ENCODE results near the gene ATP12A.
"Not testable (repeated sequence)": the region's sequence is repeated elsewhere in the genome, so short reads cannot be mapped to it uniquely, and the experiment has no call there.

The ATP12A gene

DNA sequence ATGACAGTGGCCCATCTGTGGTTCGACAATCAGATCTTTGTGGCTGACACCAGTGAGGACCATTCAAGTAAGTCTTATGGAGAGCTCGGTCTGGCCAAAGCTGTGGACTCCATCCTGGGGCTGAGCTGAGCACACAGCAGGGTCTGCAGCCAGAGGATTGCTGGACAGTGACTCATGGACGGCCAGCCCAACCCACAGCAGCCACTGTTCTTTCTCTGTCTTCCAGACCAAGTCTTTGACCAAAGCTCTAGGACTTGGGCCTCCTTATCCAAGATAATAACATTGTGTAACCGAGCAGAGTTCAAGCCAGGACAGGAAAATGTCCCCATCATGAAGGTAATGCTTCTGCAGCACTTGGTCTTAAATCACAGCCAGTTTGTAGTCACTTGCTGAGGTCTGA, 12.4 kb downstream of the ATP12A start:
- no peak for DNase-seq

DNA sequence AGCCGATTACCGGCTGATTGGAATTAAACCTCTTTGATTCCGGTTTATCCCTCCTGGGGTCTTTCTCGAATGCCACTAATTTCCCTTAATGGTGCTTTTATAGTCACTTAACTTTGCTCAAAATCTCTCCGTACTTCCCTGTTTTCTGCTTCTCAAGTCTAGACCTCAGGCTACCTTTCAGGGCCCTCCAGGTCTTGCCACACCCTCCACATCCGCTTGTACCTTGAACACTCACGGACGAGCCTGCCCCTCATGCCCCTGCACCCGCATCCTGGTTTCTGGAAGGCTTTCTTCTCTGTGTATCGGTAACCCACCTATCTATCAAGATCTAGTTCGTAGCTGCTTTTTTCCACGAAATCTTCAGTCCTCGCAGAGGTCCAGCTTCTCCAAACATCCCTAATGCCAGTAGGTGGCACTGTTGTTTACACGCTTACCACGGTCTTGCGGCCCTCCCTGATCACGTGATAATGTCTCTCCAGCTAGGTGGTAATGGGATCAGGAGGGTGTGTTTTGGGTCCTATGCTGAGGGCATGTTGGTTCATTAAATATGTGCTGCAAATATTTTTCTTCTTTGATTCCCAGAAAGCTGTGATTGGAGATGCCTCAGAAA, 13.8 kb downstream of the ATP12A start:
- peak; percentile 60 for DNase-seq

DNA sequence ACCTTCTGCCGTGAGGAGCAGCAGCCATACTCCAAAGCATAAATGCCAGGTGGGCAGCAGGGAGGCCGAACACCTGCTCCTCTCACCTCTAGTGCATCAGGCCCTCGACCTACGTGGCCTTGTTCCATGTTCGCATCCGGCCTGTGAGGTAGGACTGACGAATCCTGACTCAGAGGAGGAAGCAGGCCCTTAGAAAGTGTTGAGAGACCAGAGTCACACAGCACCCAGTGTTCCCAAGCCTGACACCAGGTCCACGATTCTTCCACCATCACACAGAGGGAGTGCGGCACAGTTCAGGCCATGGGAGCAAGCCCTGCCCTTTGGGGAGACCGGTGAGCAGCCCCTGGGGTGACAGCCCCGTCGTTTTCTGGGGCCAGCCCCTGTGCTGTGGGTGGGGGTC, 14.7 kb downstream of the ATP12A start:
- no peak for DNase-seq

DNA sequence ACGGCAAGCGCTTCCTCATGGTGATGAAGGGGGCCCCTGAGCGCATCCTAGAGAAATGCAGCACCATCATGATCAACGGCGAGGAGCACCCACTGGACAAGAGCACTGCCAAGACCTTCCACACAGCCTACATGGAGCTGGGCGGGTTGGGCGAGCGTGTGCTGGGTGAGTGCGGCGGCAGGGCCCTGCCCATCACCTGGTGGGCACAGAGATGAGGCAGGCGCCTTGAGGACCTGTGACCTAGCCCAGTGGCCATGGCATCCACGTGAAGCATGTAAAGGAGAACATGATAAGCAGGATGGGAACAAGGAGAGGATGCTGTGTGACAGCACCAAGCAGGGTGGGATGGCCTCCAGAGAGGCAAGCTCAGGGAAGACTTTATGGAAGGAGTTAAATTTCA, 18.5 kb downstream of the ATP12A start:
- no peak for DNase-seq

DNA sequence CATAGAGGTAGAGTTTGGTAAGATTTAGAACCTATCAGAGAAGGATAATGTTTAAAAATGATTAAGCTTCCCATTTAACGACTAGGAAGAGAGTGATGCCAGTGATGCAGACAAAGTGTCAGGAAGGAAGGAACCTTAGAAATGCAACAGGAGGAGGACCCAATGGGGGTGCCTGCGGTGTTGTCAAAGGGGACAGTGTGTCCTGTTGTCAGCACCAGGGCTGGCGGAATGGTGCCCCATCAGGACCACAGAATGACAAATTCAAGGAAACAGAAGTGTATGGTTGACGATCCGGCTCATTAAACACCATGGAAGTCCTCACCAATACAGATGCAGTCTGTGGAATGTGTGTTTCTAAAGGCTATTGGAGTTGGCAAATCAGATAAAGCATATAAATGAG, 19.3 kb downstream of the ATP12A start:
- DNase-seq = no peak

DNA sequence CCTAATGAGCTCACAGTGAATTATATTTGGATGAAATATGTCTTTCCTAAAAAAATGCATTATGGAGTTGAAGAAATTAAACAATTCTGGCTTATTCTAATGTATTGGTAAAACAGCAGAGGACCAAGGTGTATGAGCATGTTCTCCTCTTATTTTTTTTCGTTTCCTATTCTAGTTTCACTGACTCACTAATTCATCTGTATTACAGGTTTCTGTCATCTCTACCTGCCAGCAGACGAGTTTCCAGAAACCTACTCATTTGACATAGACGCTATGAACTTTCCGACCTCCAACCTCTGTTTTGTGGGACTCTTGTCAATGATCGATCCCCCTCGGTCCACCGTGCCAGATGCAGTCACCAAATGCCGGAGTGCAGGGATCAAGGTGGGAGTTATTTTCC, 20.3 kb downstream of the ATP12A start:
- DNase-seq = peak; percentile 33

DNA sequence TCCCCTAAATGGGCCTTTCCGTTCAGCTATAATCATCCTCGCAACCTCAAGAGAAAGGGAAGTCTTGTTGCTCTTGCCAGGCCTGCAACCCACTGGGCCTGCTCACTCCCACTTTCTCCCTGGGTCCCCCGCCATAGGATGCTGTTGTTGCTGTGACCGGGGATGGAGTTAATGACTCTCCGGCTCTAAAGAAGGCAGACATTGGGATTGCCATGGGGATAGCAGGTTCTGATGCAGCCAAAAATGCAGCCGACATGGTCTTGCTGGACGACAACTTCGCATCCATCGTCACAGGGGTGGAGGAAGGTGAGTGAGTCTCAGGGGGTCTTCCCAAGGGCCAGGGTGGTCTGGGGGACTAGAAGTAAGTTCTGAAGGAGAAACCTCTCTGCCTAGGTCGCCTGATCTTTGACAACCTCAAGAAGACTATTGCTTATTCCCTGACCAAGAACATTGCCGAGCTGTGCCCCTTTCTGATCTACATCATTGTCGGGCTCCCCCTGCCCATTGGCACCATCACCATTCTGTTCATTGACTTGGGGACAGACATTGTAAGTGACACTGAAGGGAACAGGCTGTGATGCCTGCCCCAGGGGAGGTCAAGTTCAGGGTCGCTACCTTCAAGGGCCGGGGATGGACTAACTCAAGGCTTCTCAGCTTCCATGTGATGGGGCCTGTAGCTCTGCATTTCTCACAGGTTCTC, 26.8 kb downstream of the ATP12A start:
- DNase-seq = no peak

DNA sequence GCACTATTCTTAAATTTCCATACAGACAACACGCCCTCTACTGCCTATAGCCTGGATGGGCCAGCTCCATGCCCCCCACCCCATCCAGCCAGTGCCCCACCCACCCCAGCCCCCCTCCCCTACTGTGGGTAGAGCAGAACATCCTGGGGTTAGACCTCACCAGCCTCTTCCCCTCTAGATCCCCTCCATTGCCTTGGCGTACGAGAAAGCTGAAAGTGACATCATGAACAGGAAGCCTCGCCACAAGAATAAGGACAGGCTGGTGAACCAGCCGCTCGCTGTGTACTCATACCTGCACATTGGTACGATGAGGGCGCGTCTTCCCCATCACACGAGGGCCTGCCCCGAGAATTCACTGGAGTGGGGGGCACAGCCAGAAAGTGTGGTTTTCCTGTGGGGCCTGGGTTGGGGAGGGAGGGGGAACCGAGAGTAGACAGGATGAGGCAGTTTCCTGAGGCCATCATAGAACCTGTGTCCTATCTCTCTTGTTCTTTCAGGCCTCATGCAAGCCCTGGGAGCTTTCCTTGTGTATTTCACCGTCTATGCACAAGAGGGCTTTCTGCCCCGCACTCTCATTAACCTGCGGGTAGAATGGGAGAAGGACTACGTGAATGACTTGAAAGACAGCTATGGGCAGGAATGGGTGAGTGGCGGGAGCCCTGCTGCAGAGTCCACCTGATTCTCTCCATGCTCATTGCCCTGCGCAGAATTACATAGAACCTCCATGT, 29.1 kb downstream of the ATP12A start:
- DNase-seq = peak; percentile 77

DNA sequence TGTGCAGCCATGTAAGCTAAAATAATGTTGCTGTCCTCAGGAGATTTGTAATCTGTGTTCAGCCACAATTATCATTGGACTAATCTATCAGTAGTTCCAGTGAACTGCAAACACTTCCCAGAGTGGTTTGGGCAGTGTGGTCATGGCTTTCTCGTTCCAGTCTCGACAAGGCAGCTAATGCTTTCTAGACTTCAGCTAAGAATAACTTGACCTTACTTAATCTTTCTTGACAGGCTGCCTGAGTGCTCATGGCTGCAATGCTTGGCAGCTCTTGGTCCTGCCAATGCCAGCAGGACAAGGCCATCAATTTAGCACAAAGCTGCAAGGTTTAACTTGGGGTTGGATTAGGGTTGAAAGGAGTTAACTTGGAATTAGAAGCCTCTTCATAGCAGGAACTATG, 32.8 kb downstream of the ATP12A start:
- DNase-seq = no peak

DNA sequence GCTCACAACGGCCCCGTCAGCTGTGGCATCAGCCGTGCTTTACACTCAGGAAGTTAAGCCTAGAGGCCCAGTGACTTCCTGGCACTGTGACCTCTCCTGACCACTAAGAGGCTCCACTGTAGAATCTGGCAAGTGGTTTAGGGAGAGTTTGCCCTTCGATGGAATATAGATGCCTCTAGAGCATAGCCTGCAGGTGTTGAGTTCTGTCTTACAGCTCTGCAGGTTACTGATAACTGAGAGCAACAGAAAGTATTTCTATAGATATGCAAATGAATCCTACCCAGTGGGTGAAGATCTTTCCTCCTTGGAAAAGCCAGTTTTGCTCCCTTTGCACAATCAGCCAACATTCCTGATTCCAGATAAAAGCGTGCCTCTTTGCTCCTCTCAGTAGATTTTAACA, 35.8 kb downstream of the ATP12A start:
- no peak for DNase-seq

DNA sequence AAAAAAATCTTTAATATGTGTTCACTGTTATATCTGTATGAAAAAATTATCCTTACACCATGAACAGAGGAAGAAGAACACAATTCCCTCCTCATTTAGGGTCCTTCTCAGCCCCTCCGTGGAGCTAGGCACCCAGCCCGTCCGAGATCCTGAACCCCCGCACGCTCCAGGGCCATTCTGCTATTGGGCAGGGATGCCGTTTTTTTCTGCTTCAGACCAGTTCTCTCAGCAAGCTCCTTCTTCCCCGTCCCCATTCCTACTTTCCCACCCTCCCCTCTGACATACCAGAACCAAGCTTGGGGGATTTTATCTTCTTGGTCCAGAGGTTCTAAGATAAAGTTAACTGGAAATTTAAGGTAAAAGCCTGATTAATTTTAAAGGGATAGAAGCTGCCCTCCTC, 36.2 kb downstream of the ATP12A start:
- DNase-seq = no peak

DNA sequence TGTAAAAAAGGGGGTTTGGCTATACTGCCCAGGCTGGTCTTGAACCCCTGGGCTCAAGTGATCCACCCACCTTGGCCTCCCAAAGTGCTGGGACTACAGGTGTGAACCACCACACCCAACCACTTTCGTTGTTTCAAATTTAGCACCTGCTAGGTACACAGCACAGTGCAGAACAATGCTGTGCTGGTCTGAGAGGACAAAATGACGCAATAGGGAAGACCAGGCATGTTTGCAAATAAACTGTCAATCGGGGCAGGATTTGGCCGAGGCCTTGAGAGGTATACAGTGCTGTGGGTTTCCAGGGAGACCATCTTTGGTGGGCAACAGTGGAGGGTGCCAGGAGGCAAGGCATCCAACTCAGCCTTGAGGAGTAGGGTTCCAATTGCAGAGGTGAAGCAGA, 37.0 kb downstream of the ATP12A start:
- no peak for DNase-seq

DNA sequence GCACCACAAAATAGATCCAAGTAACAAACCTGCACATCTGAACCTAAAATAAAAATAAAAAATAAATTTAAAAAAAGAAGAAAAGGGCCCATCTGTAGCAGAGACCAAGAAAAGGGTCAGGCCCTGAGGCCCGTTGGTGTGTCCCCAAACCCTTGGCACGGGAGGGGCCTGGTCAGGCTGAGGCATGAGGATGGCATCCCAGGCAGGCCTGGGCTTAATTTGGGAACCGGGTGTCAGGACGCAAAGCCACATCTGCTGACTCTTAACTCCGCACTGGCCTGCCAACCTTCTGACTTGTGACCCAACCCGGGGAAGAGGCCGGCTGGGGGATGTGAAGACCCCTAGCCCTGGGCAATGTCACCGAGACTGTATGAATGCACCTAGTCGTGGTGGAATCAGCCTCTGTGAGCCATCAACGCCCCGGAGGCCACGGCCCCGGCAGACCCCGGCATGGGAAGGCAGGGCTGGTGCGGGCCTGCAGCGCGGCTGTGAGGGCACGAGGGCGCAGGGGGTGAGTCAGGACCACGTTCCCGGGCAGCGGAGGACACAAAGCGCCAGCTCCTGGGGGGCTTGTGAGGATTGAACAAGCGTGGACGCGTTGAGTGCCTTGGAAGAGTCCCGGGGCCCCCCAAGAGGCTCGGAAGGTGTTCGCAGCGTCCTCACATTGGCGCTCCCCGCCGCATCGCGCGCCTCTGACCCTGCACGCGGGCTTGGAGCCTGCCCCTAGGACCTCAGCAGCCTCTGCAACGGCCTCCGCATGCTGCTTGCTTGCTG, 38.2 kb downstream of the ATP12A start:
- DNase-seq = no peak

DNA sequence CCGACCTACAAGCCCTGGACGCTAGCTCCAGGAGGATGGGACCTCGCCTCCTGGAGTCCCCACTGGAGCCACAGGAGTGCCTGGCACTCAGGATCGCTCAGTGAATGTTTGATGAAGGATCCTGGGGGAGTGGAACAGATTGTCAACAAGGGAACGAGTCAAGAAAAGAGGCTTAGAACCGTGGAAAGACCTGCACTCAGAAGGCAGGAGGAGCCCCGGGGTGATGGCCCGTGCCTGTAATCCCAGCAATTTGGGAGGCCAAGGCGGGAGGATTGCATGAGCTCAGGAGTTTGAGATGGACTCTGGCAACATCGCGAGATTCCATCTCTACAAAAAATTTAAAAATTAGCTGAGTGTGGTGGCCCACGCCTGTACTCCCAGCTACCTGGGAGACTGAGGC, 38.9 kb downstream of the ATP12A start:
- no peak for DNase-seq

DNA sequence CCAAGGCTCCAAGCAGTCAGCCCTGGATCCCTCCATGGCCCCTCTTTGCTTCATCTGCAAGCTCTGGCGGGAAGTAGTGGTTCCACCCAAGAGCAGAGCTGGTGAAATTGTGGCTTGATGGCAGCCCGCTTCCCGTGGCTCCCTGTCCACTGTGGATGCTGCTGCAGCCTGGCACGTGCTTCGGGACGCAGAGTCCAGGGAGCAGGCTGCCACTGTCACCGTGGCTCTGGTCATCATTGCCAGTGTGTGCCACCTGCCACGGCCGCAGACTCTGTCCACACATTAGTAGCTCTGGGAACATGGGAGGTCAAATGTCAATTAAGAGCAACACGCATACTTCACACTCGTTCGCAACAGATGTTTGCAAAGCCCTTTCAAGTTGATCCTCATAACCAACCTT, 43.0 kb downstream of the ATP12A start:
- no peak for DNase-seq

DNA sequence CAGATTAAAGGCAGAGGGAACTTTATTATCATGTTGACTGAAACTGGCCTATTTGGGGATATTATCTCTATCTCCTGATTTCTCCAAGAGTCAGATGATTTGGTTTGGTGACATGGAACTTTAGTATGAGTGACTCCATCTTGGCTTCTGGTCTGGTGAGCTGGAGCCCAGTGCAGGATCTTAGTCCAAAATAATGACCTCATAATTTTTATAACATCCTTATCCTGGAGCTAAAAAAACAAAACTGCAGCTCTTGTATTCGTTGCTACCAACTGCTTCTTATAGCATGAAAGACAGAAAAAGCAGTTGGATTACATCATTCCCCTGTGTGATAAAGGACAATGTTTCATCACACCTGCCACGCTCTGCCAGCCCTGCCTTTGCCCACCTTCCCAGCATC, 44.5 kb downstream of the ATP12A start:
- DNase-seq = no peak

DNA sequence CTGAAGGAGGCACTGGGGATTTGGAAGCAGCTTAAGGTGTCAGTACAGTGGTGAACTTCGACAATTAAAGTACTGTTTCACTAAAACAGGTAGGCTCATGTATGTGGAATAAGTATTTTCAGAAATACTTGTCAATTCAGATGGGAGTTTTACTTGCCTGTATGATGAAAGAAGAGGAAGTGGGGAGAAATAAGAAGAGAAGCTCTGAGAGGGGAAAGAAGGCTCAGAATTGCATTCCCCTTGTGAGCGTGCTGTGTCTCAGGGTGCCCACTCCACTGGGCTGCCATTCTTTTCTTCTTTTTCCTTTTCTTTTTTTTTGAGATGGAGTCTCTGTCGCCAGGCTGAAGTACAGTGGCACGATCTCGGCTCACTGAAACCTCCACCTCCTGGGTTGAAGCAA, 45.2 kb downstream of the ATP12A start:
- no peak for DNase-seq

DNA sequence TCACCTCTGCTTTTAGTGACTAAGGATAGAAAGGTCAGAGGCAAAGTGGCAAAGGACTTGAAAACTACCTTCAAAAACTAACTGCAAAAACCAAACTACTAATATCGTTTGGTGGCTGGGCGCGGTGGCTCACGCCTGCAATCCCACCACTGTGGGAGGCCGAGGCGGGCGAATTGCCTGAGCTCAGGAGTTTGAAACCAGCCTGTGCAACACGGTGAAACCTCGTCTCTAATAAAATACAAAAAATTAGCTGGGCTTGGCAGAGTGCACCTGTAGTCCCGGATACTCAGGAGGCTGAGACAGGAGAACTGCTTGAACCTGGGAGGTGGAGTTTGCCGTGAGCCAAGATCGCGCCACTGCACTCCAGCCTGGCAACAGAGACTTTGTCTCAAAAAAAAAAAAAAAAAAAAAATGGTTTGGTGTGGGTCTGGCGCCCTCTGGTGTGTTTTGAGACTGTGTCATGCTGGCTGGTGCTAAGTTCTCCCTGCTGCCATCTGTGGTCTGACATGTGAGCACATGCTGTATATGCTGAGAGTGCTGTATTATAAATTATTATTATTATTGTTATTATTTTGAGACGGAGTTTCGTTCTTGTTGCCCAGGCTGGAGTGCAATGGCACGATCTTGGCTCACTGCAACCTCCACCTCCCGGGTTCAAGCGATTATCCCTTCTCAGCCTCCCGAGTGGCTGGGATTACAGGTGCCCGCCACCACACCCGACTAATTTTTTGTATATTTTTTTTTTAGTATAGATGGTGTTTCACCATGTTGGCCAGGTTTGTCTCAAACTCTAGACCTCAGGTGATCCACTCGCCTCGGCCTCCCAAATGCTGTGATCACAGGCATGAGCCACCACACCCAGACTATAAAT, 47.8 kb downstream of the ATP12A start:
- peak; percentile 75 for DNase-seq

DNA sequence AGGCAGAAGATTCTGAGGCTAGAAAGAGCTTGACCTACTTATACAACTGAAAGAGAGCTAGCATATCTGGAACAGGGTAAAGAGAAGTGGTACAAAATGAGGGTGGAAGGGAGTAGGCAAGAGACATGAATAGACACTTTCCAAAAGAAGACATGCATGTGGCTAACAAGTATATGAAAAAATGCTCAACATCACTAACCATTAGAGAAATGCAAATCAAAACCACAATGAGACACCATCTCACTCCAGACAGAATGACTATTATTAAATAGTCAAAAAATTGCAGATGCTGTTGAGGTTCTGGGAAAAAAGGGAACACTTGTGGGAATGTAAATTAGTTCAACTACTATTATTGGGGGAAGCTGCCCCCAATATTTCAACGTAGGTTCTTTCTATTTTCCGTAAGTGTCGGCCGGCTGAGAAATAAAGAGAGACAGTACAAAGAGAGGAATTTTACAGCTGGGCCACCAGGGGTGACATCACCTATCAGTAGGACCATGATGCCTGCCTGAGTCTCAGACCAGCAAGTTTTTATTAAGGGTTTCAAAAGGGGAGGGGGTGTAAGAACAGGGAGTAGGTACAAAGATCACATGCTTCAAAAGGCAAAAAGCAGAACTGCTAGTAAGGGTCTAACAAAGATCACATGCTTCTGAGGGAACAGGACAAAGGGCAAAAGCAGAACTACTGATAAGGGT, 50.8 kb downstream of the ATP12A start:
- DNase-seq = not testable (repeated sequence)

DNA sequence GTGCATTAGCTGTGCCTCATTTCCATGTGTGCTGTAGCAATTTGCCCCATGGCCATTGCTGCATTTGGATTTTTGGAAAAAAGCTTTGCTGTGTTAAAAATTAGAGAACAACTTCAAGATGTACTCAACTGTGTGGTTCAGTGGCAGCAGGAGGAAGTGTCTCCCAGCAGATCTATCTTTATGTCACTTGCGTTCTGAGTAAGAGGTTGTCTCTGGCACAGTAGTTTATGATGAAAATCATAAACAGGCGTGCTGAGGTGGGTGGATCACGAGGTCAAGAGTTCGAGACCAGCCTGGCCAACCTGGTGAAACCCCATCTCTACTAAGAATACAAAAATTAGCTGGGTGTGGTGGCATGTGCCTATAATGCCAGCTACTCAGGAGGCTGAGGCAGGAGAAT, 54.7 kb downstream of the ATP12A start:
- DNase-seq = no peak

DNA sequence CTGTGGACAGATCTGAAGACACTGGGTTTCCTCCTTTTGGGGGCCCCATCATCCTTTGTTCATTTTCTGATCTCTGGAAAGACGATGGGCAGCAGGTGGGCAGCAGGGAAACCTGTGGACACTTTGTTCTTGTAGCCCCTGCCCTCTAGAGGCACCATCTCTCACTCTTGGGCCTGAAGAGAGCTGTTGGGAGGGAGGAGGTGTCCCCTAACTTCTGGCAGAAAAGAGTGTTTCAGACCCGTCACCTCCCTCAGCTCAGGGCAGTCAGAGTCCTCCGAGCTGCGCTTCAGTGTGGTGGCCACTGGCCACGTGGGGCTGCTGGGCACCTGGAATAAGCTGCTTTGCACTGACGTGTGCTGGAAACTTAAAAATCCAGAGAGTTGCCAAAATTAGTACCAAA, 56.8 kb downstream of the ATP12A start:
- DNase-seq = no peak

DNA sequence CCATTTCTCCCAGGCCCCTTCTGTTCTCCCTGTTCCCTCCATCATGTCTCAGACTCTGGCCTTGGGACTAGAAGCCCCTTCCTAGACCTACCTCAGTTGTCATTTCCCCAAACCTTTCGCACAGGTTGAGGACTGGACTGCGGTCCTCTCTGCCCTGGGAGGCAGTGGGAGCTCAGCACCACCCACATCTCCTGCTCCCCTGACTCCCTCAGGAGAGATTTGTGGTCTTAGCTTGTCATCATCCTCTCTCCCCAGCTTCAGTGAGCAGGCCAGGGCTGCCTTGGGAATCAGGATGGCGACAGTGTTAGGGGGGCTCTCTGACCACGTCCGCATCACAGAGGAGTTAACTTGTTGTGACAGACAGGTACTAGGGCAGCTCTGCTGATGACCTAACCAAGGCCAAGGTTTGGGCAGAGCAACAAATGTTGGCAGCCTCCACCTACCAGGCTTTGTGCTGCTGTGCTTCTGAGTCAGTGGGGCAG, 58.2 kb downstream of the ATP12A start:
- no peak for DNase-seq

Measured in stimulated activated CD4-positive, alpha-beta T cell treated with anti-CD3 and anti-CD28 coated beads, Interleukin-15, amount 100 ng/mL, for 24 hours (primary cell).